DND-41 (cell line): ENCODE data around the gene PACRG.

Source experiments
- ATAC-seq: fragments of 200-7000 bp; cut with Tn5 transposase; 3 replicates; pipeline ENCODE4 v1.9.1; 2021; ENCODE audit warnings: low read depth; ENCODE audit not compliant: insufficient read depth
- DNase-seq: peaks from one replicate; pipeline ENCODE4 v3.0.0-alpha.2; 2020
- H2AFZ ChIP-seq: 2 replicates; pipeline ENCODE4 v1.6.0; 2012; ENCODE audit warnings: low read depth, low read length
- H3K27ac ChIP-seq: 2 replicates; pipeline ENCODE4 v1.5.1; 2012; ENCODE audit warnings: low read length, inconsistent platforms
- H3K27me3 ChIP-seq: fragments of 200-600 bp; sonication (generic); 2 replicates; pipeline ENCODE4 v1.6.0; 2012; ENCODE audit warnings: low read length, mild to moderate bottlenecking, inconsistent platforms; ENCODE audit not compliant: insufficient read depth, poor library complexity
- H3K36me3 ChIP-seq: 2 replicates; pipeline ENCODE4 v1.5.1; 2012; ENCODE audit warnings: low read length, inconsistent platforms; ENCODE audit not compliant: insufficient read depth
- H3K4me1 ChIP-seq: 2 replicates; pipeline ENCODE4 v1.5.1; 2012; ENCODE audit warnings: mild to moderate bottlenecking, low read length; ENCODE audit not compliant: insufficient read depth
- H3K4me2 ChIP-seq: 2 replicates; pipeline ENCODE4 v1.6.0; 2012; ENCODE audit warnings: mild to moderate bottlenecking, moderate library complexity, low read length, inconsistent platforms; ENCODE audit not compliant: insufficient read depth
- H3K4me3 ChIP-seq, 2 experiments: fragments of 200-600 bp in 1 of 2; shearing (Covaris generic) in 1 of 2; 2 replicates each; pipeline ENCODE4 v1.5.1; 2012 to 2016; ENCODE audit warnings: inconsistent platforms in 2 of 2, low read length in 2 of 2, mild to moderate bottlenecking in 2 of 2, low read depth in 1 of 2, moderate library complexity in 1 of 2
- H3K79me2 ChIP-seq: 2 replicates; pipeline ENCODE4 v1.6.0; 2012; ENCODE audit warnings: low read length, inconsistent platforms; ENCODE audit not compliant: insufficient read depth
- H3K9ac ChIP-seq: 2 replicates; pipeline ENCODE4 v1.6.0; 2012; ENCODE audit warnings: low read depth, mild to moderate bottlenecking, inconsistent platforms, low read length, moderate library complexity
- H3K9me3 ChIP-seq: 2 replicates; pipeline ENCODE4 v1.5.1; 2012; ENCODE audit warnings: low read length, moderate library complexity, mild to moderate bottlenecking, inconsistent platforms; ENCODE audit not compliant: insufficient read depth, severe bottlenecking
- H4K20me1 ChIP-seq: 2 replicates; pipeline ENCODE4 v1.6.0; 2012; ENCODE audit warnings: low read length; ENCODE audit not compliant: insufficient read depth
- CTCF ChIP-seq: IDR thresholded peaks from 2 replicates; pipeline ENCODE4 v1.5.1; 2012; ENCODE audit warnings: borderline replicate concordance, low read length, moderate library complexity, mild to moderate bottlenecking; ENCODE audit not compliant: poor library complexity, severe bottlenecking; ENCODE audit errors: extremely low read depth
- EZH2 ChIP-seq: IDR thresholded peaks from 3 replicates; pipeline ENCODE4 v1.6.1; 2012; ENCODE audit warnings: borderline replicate concordance, low read depth, mild to moderate bottlenecking, moderate library complexity, low read length, inconsistent platforms; ENCODE audit not compliant: severe bottlenecking

Gene PACRG

GRCh38 chr6:163298079-163298830, 570.5 kb downstream of the PACRG start:
- Histone ChIP-seq H4K20me1 (no peaks in the 10 kb centered on the region), H3K4me2 (no peak overlapping the region), H3K9ac (no peak overlapping the region), H3K9me3 (no peaks in the 10 kb centered on the region), H3K27ac (no peak overlapping the region), H3K36me3 (no peaks in the 10 kb centered on the region), H2AFZ (no peak overlapping the region), H3K4me3 (no peak overlapping the region), H3K4me1 (no peaks in the 10 kb centered on the region), H3K27me3 (no peaks in the 10 kb centered on the region), H3K79me2 (no peaks in the 10 kb centered on the region)
- DNase-seq (no peak), ATAC-seq (no peak)
- no peak for TF ChIP-seq CTCF

GRCh38 chr6:163300838-163301237, 573.1 kb downstream of the PACRG start:
- H3K27ac ChIP-seq = no peak overlapping the region
- H3K9ac ChIP-seq = no peak overlapping the region
- H3K36me3 ChIP-seq = no peaks in the 10 kb centered on the region
- H3K9me3 ChIP-seq = no peaks in the 10 kb centered on the region
- H3K4me2 ChIP-seq = no peak overlapping the region
- TF ChIP-seq EZH2 (no peak), CTCF (no peak)
- H3K27me3 ChIP-seq = no peaks in the 10 kb centered on the region
- H3K4me3 ChIP-seq = no peak overlapping the region
- H3K79me2 ChIP-seq = no peaks in the 10 kb centered on the region
- no peaks in the 10 kb centered on the region for H4K20me1 ChIP-seq
- DNase-seq (no peak), ATAC-seq (no peak)
- no peaks in the 10 kb centered on the region for H3K4me1 ChIP-seq
- no peak overlapping the region for H2AFZ ChIP-seq

- ATAC-seq (no peak), DNase-seq (no peak)
- Histone ChIP-seq H3K4me3 (no peak overlapping the region), H3K4me2 (no peak overlapping the region), H3K9me3 (no peaks in the 10 kb centered on the region), H3K79me2 (no peaks in the 10 kb centered on the region), H3K27me3 (no peaks in the 10 kb centered on the region), H3K4me1 (no peaks in the 10 kb centered on the region), H3K9ac (no peak overlapping the region), H2AFZ (no peak overlapping the region), H4K20me1 (no peaks in the 10 kb centered on the region), H3K36me3 (no peaks in the 10 kb centered on the region), H3K27ac (no peak overlapping the region)
- TF ChIP-seq EZH2 (no peak), CTCF (no peak)
These were observed 574.2 kb downstream of the PACRG start for GRCh38 chr6:163301726-163302635.
